ENCODE results near the gene BDKRB2. TPM values are rescaled to one million over a fixed set of nuclear protein-coding genes. Genes with fewer than 3 reads are reported as not detected.
"Not testable (repeated sequence)": the region's sequence is repeated elsewhere in the genome, so short reads cannot be mapped to it uniquely, and the experiment has no call there.

Gene BDKRB2
- total RNA-seq, 2 donors from 2014 or later = 1.1 to 3.8 TPM

GRCh38 chr14:96243785-96244184 is 39.1 kb downstream of the BDKRB2 start:
- peaks cover 4% of the 10 kb centered on the region for H3K4me1 Mint-ChIP-seq
- H3K9me3 Mint-ChIP-seq = peaks cover 7% of the 10 kb centered on the region

GRCh38 chr14:96245074-96245473 is 40.4 kb downstream of the BDKRB2 start:
- H3K4me3 Mint-ChIP-seq; H3K4me1 ChIP-seq (ENCODE audit: control insufficient read depth, insufficient read depth, low read length); H3K27me3 Mint-ChIP-seq (ENCODE audit: insufficient read depth); H3K9me3 ChIP-seq (ENCODE audit: control insufficient read depth, low read length); H3K9me3 Mint-ChIP-seq; DNase-seq; H3K4me3 ChIP-seq (ENCODE audit: low read length); H3K27me3 ChIP-seq (ENCODE audit: control insufficient read depth, insufficient read depth, low read length, poor library complexity, severe bottlenecking); H3K27ac ChIP-seq (ENCODE audit: low read depth, low read length); H3K27ac Mint-ChIP-seq; H3K4me1 Mint-ChIP-seq; H3K9ac ChIP-seq (ENCODE audit: extremely low read depth, low read length, poor library complexity, severe bottlenecking): not testable (repeated sequence)
- H3K36me3 ChIP-seq (ENCODE audit: control insufficient read depth, insufficient read depth, low read length) = peaks cover 15% of the 10 kb centered on the region
- peaks cover 34% of the 10 kb centered on the region for H3K36me3 Mint-ChIP-seq (ENCODE audit: low read depth)
- 94% methylated on average over 3 of the region's 3 CpGs for WGBS, 2 experiments (ENCODE audit: insufficient coverage in 1 of 2, insufficient read length in 1 of 2)

More at GRCh38 chr14:96243785-96244184, 39.1 kb downstream of the BDKRB2 start:
- Histone ChIP-seq H3K4me1 (ENCODE audit: control insufficient read depth, insufficient read depth, low read length) (peaks cover 6% of the 10 kb centered on the region), H3K27me3 (ENCODE audit: control insufficient read depth, insufficient read depth, low read length, poor library complexity, severe bottlenecking) (no peaks in the 10 kb centered on the region), H3K36me3 (ENCODE audit: control insufficient read depth, insufficient read depth, low read length) (peaks cover 15% of the 10 kb centered on the region), H3K9me3 (ENCODE audit: control insufficient read depth, low read length) (no peaks in the 10 kb centered on the region), H3K27ac (ENCODE audit: low read depth, low read length) (no peak overlapping the region), H3K9ac (ENCODE audit: extremely low read depth, low read length, poor library complexity, severe bottlenecking) (no peak overlapping the region), H3K4me3 (ENCODE audit: low read length) (no peak overlapping the region)
- H3K27me3 Mint-ChIP-seq (ENCODE audit: insufficient read depth) = no peaks in the 10 kb centered on the region
- no peak overlapping the region for H3K27ac Mint-ChIP-seq
- H3K36me3 Mint-ChIP-seq (ENCODE audit: low read depth) = peaks cover 41% of the 10 kb centered on the region
- H3K4me3 Mint-ChIP-seq = no peak overlapping the region
- TF ChIP-seq CTCF (conservative IDR thresholded peaks at IDR 0.05) = no peak
- DNase-seq = no peak
- 92 to 96% methylated on average over 3 to 5 of the region's 5 CpGs for WGBS, 2 experiments (ENCODE audit: insufficient coverage in 1 of 2, insufficient read length in 1 of 2)

- WGBS, 2 experiments (ENCODE audit: insufficient coverage in 1 of 2, insufficient read length in 1 of 2) = 94 to 100% methylated on average over 1 to 3 of the region's 3 CpGs
- Mint-ChIP-seq H3K9me3 (peaks cover 7% of the 10 kb centered on the region), H3K27ac (no peak overlapping the region), H3K27me3 (ENCODE audit: insufficient read depth) (no peaks in the 10 kb centered on the region), H3K36me3 (ENCODE audit: low read depth) (peaks cover 29% of the 10 kb centered on the region), H3K4me1 (no peaks in the 10 kb centered on the region), H3K4me3 (no peak overlapping the region)
- H3K4me1 ChIP-seq (ENCODE audit: control insufficient read depth, insufficient read depth, low read length) = no peaks in the 10 kb centered on the region
- H3K9ac ChIP-seq (ENCODE audit: extremely low read depth, low read length, poor library complexity, severe bottlenecking) = no peak overlapping the region
- no peak for DNase-seq
- H3K27me3 ChIP-seq (ENCODE audit: control insufficient read depth, insufficient read depth, low read length, poor library complexity, severe bottlenecking) = no peaks in the 10 kb centered on the region
- TF ChIP-seq CTCF (conservative IDR thresholded peaks at IDR 0.05) = no peak
- H3K27ac ChIP-seq (ENCODE audit: low read depth, low read length) = no peak overlapping the region
- H3K36me3 ChIP-seq (ENCODE audit: control insufficient read depth, insufficient read depth, low read length) = peaks cover 15% of the 10 kb centered on the region
- H3K4me3 ChIP-seq (ENCODE audit: low read length) = no peak overlapping the region
- H3K9me3 ChIP-seq (ENCODE audit: control insufficient read depth, low read length) = no peaks in the 10 kb centered on the region
Measured at GRCh38 chr14:96245710-96246538, 41.3 kb downstream of the BDKRB2 start.
